ENCODE data around the gene FGFRL1. TPM values are rescaled to one million over a fixed set of nuclear protein-coding genes. Genes with fewer than 3 reads are reported as not detected.
"Not testable (repeated sequence)": the region's sequence is repeated elsewhere in the genome, so short reads cannot be mapped to it uniquely, and the experiment has no call there.

The FGFRL1 gene
- polyA plus RNA-seq, 4 donors: 31.3 to 42.0 (median 38.1) TPM

- no peak for DNase-seq (ENCODE audit: low read depth in 4 of 4, low spot score in 3 of 4)
Observed at GRCh38 chr4:1036976-1037810, 25.8 kb downstream of the FGFRL1 start.

GRCh38 chr4:1038948-1039492 is 27.6 kb downstream of the FGFRL1 start:
- DNase-seq (ENCODE audit: low read depth in 4 of 4, low spot score in 3 of 4): no peak

GRCh38 chr4:1039493-1040343 is 28.3 kb downstream of the FGFRL1 start:
- DNase-seq (ENCODE audit: low read depth in 4 of 4, low spot score in 3 of 4): no peak

GRCh38 chr4:1040344-1041146 is 29.1 kb downstream of the FGFRL1 start:
- no peak for DNase-seq (ENCODE audit: low read depth in 4 of 4, low spot score in 3 of 4)

- no peak for DNase-seq (ENCODE audit: low read depth in 4 of 4, low spot score in 3 of 4)
Observed at GRCh38 chr4:1041147-1041935, 29.9 kb downstream of the FGFRL1 start.

- no peak for DNase-seq (ENCODE audit: low read depth in 4 of 4, low spot score in 3 of 4)
Observed at GRCh38 chr4:1041936-1042330, 30.5 kb downstream of the FGFRL1 start.

DNA sequence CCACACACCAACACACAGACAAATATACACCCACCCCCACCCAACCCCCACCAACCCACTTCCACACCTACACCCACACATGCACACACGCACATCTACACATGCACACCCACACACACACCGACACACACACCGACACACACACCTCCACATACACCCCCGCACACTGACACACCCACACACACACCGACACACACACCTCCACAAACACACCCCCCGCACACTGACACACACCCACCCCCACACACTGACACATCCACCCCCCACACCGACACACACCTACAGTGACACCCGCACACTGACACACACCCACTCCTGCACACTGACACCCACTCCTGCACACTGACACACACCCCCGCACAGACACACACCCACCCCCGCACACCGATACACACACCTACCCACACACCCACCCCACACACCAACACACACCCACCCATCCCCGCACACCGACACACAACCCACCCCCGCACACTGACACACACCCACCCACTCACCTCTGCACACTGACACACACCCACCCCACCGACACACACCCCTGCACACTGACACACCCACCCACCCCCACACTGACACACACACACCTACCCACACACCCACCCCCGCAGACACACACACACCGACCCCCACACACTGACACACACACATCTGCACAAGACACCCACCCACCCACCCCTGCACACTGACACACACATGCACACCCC is 31.1 kb downstream of the FGFRL1 start:
- DNase-seq (ENCODE audit: low read depth in 4 of 4, low spot score in 3 of 4): no peak

DNA sequence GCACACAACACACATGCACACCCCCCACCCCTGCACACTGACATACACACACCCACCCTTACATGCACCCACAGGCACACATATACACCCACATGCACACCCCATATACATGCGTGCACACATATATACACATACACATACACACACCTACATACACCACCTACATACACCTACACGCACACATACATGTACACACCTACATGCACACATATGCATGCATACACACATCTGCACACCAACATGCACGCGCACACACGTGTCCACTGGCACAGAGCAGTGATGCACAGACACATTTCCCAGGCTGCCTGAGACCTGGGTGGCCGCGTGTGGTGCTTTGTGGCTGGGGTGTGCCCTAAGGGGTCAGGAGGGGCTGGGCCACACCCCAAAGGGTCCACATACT is 31.7 kb downstream of the FGFRL1 start:
- no peak for DNase-seq (ENCODE audit: low read depth in 4 of 4, low spot score in 3 of 4)

GRCh38 chr4:1043651-1044468 is 32.4 kb downstream of the FGFRL1 start:
- no peak for DNase-seq (ENCODE audit: low read depth in 4 of 4, low spot score in 3 of 4)

DNA sequence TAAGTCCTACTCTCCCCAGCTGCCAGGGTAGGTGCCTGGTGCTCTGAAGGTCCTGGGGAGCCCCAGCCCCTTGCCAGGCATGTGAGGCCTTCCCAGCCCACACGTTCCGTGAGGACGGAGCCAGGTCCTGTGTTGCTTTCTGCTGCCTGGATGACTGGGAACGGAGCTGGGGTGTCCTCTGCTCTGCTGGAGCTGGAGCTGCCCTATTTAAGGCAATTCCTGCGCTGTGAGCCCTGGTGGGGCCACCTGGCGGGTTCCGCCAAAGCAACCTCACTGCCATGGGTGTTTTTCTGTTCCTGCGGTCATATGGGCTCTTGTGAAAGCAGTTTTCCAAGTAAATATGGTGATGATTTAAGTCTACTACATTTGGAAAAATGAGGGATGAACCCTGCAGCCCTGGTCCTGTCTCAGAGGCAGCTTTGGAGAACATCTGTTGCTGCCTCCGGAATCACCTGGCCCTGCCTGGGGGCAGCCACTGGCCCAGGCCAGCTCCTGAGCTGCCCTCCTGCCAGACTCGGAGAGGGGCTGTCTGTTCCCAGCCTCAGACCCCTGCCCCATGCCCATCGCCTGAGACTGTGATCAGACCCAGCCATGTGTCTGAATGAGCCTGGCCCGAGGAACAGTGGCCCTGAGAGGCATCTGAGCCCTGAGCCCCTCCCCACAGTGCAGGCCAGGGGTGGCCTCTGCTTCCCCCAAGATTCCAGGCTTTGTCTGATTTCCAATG is 33.2 kb downstream of the FGFRL1 start:
- no peak for DNase-seq (ENCODE audit: low read depth in 4 of 4, low spot score in 3 of 4)

DNA sequence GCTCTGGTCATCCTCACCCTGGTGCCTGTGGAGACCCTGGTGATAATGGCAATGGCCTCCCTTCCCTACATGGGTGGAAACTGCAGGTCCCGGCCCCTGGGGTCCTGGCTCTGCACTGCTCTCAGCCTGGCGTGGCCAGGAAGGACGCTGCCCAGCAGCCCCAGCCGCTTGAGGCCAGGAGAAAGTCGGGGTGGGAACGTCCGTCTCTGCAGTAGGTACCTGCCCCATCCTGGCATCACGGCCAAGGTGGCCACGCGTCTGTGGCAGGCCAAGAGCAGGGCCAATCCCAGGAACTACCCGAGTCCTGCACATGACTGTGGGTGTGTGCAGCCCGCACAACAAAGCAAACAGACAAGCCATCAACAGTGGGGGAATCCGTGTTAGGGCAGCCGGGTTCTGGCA is 33.8 kb downstream of the FGFRL1 start:
- no peak for DNase-seq (ENCODE audit: low read depth in 4 of 4, low spot score in 3 of 4)

DNA sequence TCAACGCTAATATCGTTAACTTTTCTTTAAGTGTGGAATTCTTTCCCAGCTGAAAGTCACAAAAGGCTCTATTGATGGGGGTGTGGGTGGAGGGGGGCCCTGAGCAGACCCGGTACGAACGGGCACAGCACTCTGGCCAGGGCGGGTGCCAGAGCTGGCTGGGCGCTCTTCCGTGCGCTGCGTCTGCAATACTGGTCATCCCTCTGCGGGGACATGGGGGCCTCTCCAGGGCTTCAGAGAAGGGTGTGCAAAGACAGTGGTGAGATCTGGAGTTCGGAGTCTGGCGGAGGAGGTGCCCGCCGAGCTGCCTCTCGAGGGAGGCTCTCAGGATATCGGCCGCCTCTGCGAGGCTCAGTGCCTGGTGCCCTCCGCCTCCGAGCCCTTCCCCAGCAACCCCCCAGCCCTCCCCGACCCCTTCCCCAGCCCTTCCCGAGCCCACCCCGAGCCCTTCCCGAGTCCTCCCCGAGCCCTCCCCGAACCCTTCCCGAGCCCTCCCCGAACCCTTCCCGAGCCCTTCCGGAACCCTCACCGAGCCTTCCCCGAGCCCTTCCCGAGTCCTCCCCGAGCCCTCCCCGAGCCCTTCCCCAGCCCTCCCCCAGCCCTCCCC is 34.3 kb downstream of the FGFRL1 start:
- no peak for DNase-seq (ENCODE audit: low read depth in 4 of 4, low spot score in 3 of 4)

- DNase-seq (ENCODE audit: low read depth in 4 of 4, low spot score in 3 of 4): not testable (repeated sequence)
Observed at GRCh38 chr4:1046581-1047011, 35.2 kb downstream of the FGFRL1 start.

- no peak for DNase-seq (ENCODE audit: low read depth in 4 of 4, low spot score in 3 of 4)
Observed at GRCh38 chr4:1047106-1047975, 35.9 kb downstream of the FGFRL1 start.

DNA sequence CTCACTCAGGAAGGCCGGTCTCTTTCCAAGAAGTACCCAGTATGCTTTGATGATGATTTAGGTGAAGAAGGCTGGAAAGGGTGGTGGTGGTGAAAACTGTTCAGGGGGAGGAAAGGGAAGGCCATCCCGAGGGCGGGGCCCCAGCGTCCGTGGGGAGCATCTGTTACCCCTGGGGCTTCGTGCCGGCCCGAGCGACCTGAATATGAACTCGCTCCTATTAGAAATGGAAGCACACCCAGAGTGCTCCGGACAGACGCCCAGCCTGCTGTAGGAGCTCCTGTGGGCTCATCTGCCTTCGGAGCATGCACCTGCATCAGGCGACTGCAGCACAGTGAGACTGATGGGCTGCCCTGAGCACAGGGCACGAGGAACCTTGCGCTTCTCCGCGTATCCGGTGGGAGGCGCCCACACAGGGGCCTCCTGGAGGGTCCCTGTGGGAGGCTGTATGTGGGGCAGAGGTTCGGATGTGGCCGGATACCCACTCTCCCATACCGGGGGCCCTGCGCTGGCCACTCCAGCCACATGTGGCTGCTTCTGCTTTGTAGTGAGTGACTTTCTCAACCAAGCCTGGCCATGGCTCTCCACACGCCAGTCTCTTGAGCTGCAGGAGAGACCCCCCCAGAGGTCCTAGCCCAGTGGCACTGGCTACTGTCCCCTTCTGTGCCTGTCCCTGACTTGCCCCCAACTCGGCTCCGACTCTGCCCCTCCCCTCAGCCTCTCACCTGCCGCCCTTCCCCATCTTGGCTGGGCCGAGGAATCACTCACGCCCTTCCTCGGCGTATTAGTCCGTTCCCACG is 36.7 kb downstream of the FGFRL1 start:
- DNase-seq (ENCODE audit: low read depth in 4 of 4, low spot score in 3 of 4): no peak
